GM18526 (cell line): Measurements from ENCODE around the gene RAB5IF.

Source experiments
- POLR2A ChIP-seq: IDR thresholded peaks from 3 replicates; pipeline ENCODE4 v1.6.1; 2011; ENCODE audit not compliant: insufficient read length; ENCODE audit errors: extremely low read depth

RAB5IF gene

GRCh38 chr20:36644032-36644705, 38.6 kb downstream of the RAB5IF start:
- TF ChIP-seq POLR2A, result no peak

- no peak for TF ChIP-seq POLR2A
These were observed 39.1 kb downstream of the RAB5IF start for GRCh38 chr20:36644706-36645095.

- no peak for TF ChIP-seq POLR2A
These were observed 39.8 kb downstream of the RAB5IF start for GRCh38 chr20:36645353-36645752.

GRCh38 chr20:36645998-36646397, 40.4 kb downstream of the RAB5IF start, which contains the start of gene SLA2:
TSS of gene SLA2 (minus strand) at chr20:36646196. CDS start at chr20:36641335, 4,861 bp downstream.
- TF ChIP-seq POLR2A, result peak; percentile 19

- TF ChIP-seq POLR2A, result no peak
These were observed 41.1 kb downstream of the RAB5IF start for GRCh38 chr20:36646678-36647077.

GRCh38 chr20:36647196-36648121, 41.9 kb downstream of the RAB5IF start:
- no peak for TF ChIP-seq POLR2A

GRCh38 chr20:36653456-36653855, 47.9 kb downstream of the RAB5IF start:
- TF ChIP-seq POLR2A, result no peak

- TF ChIP-seq POLR2A, result no peak
These were observed 48.9 kb downstream of the RAB5IF start for GRCh38 chr20:36654506-36654905.

- TF ChIP-seq POLR2A, result no peak
These were observed 49.4 kb downstream of the RAB5IF start for GRCh38 chr20:36655004-36655403.

- TF ChIP-seq POLR2A, result no peak
These were observed 51.2 kb downstream of the RAB5IF start for GRCh38 chr20:36656733-36657132.

- TF ChIP-seq POLR2A, result no peak
These were observed 52.7 kb downstream of the RAB5IF start for GRCh38 chr20:36658300-36658699.
